Stimulated activated CD4-positive, alpha-beta T cell treated with anti-CD3 and anti-CD28 coated beads, TNF-alpha, amount 100 ng/mL, for 48 hours (primary cell): Measurements from ENCODE around the gene EML6.
"Not testable (repeated sequence)": the region's sequence is repeated elsewhere in the genome, so short reads cannot be mapped to it uniquely, and the experiment has no call there.

Experiments used
- DNase-seq, 3 donors: peaks; one replicate each; pipeline ENCODE4 v3.0.0-alpha.2; 2020; ENCODE audit warnings: low read depth in 3 of 3

EML6 gene

GRCh38 chr2:54723131-54723995 is at the start of gene EML6:
EML6 (plus strand) TSS chr2:54723662; CDS start chr2:54725062, 1,400 bp downstream.
- peak; percentile 95 to 98 (median 97) for DNase-seq

GRCh38 chr2:54675281-54675680 is 48.2 kb upstream of the EML6 start:
- DNase-seq: no peak

GRCh38 chr2:54675738-54676137 is 47.7 kb upstream of the EML6 start:
- no peak for DNase-seq

- DNase-seq: no peak
These were observed 46.8 kb upstream of the EML6 start for GRCh38 chr2:54676656-54677055.

- DNase-seq: no peak
These were observed 45.8 kb upstream of the EML6 start for GRCh38 chr2:54677476-54678265.

- no peak for DNase-seq
These were observed 44.7 kb upstream of the EML6 start for GRCh38 chr2:54678719-54679118.

GRCh38 chr2:54680397-54681041 is 42.9 kb upstream of the EML6 start:
- peak; percentile 9 to 24 (median 21) for DNase-seq

GRCh38 chr2:54681416-54681815 is 42.0 kb upstream of the EML6 start:
- no peak for DNase-seq

- no peak for DNase-seq
These were observed 39.9 kb upstream of the EML6 start for GRCh38 chr2:54683596-54683995.

- DNase-seq: no peak
These were observed 38.1 kb upstream of the EML6 start for GRCh38 chr2:54685263-54685775.

GRCh38 chr2:54687595-54688152 is 35.8 kb upstream of the EML6 start:
- DNase-seq: no peak

- no peak for DNase-seq
These were observed 31.9 kb upstream of the EML6 start for GRCh38 chr2:54691445-54692135.

GRCh38 chr2:54692556-54692955 is 30.9 kb upstream of the EML6 start:
- no peak for DNase-seq

GRCh38 chr2:54695378-54695777 is 28.1 kb upstream of the EML6 start:
- DNase-seq: no peak

GRCh38 chr2:54697934-54698333 is 25.5 kb upstream of the EML6 start:
- no peak for DNase-seq

GRCh38 chr2:54698926-54699325 is 24.5 kb upstream of the EML6 start:
- not testable (repeated sequence) for DNase-seq

- DNase-seq: no peak
These were observed 23.8 kb upstream of the EML6 start for GRCh38 chr2:54699665-54700064.

- DNase-seq: no peak
These were observed 22.4 kb upstream of the EML6 start for GRCh38 chr2:54701029-54701428.

- no peak for DNase-seq
These were observed 19.2 kb upstream of the EML6 start for GRCh38 chr2:54704238-54704637.

GRCh38 chr2:54704688-54705605 is 18.5 kb upstream of the EML6 start:
- DNase-seq: no peak
